ENCODE results near the gene SRD5A1.

The SRD5A1 gene

GRCh38 chr5:6674421-6674820, 41.2 kb downstream of the SRD5A1 start:
- TF ChIP-seq CTCF (IDR thresholded peaks at IDR 0.05; ENCODE audit: extremely low read depth, insufficient read depth, missing control alignments) = no peak
- in situ Hi-C loops (cut with MboI; ENCODE audit: low pct_unique_long_range_greater_than_20kb, low sequenced_read_pairs, unreplicated experiment) = no loop called here
- no peak for DNase-seq (ENCODE audit: low spot score)

GRCh38 chr5:6674886-6675285, 41.6 kb downstream of the SRD5A1 start:
- DNase-seq (ENCODE audit: low spot score) = no peak
- in situ Hi-C loops (cut with MboI; ENCODE audit: low pct_unique_long_range_greater_than_20kb, low sequenced_read_pairs, unreplicated experiment) = no loop called here

GRCh38 chr5:6675784-6676491, 42.7 kb downstream of the SRD5A1 start:
- in situ Hi-C loops (cut with MboI; ENCODE audit: low pct_unique_long_range_greater_than_20kb, low sequenced_read_pairs, unreplicated experiment) = no loop called here
- no peak for TF ChIP-seq CTCF (IDR thresholded peaks at IDR 0.05; ENCODE audit: extremely low read depth, insufficient read depth, missing control alignments)
- no peak for DNase-seq (ENCODE audit: low spot score)

More at GRCh38 chr5:6674886-6675285, 41.6 kb downstream of the SRD5A1 start:
- no peak for TF ChIP-seq CTCF (IDR thresholded peaks at IDR 0.05; ENCODE audit: extremely low read depth, insufficient read depth, missing control alignments)

- TF ChIP-seq CTCF (IDR thresholded peaks at IDR 0.05; ENCODE audit: extremely low read depth, insufficient read depth, missing control alignments) = no peak
- DNase-seq (ENCODE audit: low spot score) = no peak
- in situ Hi-C loops (cut with MboI; ENCODE audit: low pct_unique_long_range_greater_than_20kb, low sequenced_read_pairs, unreplicated experiment) = no loop called here
These were observed 43.5 kb downstream of the SRD5A1 start for GRCh38 chr5:6676702-6677101.

GRCh38 chr5:6678385-6678784, 45.1 kb downstream of the SRD5A1 start:
- DNase-seq (ENCODE audit: low spot score) = no peak
- in situ Hi-C loops (cut with MboI; ENCODE audit: low pct_unique_long_range_greater_than_20kb, low sequenced_read_pairs, unreplicated experiment) = no loop called here
- no peak for TF ChIP-seq CTCF (IDR thresholded peaks at IDR 0.05; ENCODE audit: extremely low read depth, insufficient read depth, missing control alignments)

- in situ Hi-C loops (cut with MboI; ENCODE audit: low pct_unique_long_range_greater_than_20kb, low sequenced_read_pairs, unreplicated experiment) = no loop called here
- TF ChIP-seq CTCF (IDR thresholded peaks at IDR 0.05; ENCODE audit: extremely low read depth, insufficient read depth, missing control alignments) = no peak
- DNase-seq (ENCODE audit: low spot score) = no peak
These were observed 47.7 kb downstream of the SRD5A1 start for GRCh38 chr5:6680922-6681321.

All from GM13977 (cell line).